HK-2 (cell line): Measurements from ENCODE around the gene HSD3B2.
A peak's percentile ranks its signal among the peaks of the same experiment; 100 is the strongest.

Source experiments
- DNase-seq: peaks from one replicate; pipeline ENCODE4 v3.0.0-alpha.2; 2018; ENCODE audit not compliant: unreplicated experiment

Gene HSD3B2

DNA sequence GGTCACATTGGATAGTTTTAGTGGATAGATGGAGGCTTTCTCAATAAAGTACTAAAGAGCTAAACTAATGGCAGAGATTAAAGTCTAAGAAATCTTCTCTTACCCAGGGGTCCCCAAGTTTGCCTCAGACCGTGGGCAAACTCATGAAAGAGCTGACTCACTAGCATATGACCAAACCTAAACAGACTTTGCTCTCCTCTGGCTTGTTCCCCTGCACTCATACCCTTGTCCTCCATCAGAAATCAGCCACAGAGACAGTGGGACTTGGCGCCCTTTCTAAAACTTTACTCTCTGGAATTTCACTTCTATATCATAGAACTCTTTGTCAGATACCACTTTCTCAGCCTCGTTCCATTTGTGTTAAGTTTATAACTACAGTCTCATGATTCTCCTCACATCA is 17.0 kb upstream of the HSD3B2 start:
- no peak for DNase-seq

DNA sequence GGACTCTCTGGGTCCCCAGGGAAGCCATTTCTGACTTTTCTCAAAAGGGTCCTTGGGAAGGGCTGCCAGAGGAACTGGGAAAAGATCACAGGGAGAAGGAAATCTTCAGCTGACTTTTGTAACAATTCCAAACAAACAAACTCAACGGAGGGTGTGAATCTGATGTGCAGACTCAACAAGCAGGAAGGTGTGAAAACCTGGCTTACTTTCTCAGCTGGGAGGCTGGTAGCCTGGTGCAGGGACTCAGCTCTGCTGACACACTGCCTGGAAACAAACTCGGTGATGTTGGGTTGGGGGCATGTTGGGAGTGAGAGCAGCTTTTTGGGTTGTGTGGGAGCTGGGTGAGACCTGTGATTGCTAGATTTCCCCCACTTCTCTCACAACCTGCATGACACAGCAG is 10.2 kb upstream of the HSD3B2 start:
- no peak for DNase-seq

DNA sequence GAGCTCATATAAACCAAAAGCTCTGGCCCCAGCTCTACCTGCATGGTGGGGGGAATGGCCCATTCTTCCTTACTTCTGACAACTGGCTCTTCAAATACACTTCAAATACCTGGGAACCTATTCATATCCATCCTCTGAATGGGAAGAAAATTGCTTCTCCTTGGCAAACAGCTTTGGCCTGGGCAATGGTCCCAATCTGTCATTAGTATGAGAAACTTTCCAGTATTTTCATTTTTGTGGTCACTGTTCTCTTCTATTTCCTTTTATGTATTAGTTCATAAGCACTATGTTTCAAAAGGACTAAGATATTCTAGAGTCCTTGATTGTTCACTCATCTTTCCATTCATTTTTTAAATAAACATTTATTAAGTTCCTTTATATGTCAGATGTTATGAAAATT is 5.2 kb upstream of the HSD3B2 start:
- no peak for DNase-seq

DNA sequence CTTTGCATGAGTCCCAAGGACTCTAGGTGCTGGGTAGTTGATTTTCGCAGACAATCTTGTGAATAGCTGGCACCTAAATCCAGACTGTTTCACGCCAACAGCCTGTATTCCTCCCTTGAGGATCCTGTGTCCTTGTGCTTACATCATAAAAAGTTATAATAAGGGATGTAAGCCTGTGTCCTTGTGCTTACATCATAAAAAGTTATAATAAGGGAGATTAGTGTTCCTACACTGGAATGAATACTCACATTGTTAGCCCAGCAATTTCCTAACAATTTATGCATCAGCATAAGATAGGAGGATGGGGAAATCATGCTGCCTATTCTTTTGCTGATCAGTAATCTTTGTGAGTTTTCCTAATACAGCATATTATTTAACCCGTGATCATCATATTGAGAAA is 4.0 kb upstream of the HSD3B2 start:
- DNase-seq: no peak

DNA sequence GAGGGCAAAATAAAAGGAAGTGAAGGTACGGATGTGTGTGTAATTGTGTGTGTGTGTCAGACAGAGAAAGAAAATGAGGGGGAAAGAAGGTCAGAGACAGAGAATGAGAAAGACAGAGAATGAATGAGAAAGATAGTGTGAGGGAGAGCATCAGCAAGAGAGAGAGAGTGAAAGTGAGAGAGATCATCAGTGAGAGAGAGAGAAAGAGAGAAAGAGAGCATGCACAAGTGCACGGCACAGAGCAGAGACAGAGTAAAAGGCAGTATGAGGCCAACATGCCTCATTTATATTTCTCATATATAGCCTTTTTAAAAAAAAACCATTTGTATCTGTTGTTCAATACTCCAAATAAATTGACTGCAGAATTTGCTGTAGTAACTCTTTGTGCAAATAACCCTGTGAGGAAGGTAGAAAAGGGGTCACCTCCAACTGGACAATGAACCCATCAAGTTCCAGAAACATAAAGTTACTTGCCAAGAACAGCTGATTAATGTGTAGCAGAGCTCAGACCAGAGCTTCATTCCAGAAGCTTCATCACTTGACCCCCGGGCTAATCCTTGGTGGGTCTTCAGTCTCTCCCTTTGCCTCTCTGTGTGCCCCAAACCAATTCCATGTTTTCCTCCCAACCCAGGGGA is 1.2 kb downstream of the HSD3B2 start:
- DNase-seq: no peak

DNA sequence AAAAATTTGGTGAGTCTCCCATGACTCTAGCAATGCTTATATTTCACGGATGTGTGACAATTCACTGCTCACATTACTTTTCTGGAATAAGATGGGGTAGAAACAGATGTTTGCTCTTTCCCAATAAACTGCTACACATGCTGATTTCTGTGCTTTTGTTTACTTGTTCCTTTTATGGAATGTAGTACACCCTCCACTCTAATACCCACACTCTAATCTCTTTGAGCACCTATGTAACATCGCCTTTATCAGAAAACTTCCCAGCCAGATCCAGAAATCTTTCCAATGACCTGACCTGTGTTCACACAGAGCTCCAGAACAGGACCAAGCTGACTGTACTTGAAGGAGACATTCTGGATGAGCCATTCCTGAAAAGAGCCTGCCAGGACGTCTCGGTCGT is 4.2 kb downstream of the HSD3B2 start:
- DNase-seq: no peak

DNA sequence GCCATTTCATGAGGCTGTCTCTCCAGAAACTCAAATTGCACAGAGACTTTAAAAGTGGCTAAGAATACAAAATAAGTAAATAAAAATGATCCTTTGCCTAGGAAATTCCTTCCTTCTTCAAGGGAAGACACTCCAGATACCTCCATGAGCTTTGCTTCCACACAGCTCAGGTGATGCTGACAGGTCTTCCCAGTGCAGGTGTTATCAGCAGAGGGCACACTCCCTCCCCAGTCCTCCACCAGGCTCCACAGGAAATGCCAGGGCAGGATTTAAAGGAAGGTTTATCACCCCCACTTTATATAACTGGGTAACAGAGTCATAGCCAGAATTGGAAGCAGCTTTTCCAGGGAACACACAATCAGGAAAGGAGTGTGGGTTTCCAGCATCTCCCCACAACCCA is 5.7 kb downstream of the HSD3B2 start:
- no peak for DNase-seq

DNA sequence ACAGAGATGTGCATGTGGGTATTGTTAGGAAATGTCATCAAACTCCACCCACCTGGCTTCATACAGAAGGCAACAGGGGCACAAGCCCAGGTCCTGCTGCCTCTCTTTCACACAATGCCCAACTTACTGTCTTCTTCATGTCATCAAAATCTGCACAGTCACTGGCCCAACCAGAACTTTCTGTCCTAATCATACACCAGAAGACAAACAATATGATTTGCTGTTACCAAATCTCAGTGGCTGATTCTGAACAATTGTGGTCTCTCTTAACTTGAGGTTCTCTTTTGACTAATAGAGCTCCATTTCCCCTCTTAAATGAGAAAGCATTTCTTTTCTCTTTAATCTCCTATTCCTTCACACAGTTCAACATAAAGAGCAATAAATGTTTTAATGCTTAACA is 7.7 kb downstream of the HSD3B2 start:
- DNase-seq: no peak

DNA sequence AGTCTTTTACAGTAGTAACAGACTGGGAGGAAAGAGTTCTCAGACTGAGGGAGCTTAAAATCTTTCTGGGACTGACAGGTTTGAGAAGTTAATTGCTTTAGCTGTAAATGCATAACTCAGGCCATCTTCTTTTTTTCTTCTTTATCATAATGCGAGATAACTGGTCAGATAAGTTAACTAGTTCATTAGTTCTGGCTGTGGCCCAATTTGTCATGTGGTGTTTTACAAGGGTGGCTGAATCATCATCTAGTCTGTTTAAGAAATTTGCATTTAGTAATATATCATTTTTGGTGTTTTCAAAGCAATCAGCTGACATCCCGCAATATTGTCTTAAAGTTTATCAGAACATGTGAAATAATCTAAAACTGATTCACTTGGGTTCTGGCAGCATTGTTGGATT is 14.0 kb downstream of the HSD3B2 start:
- no peak for DNase-seq

DNA sequence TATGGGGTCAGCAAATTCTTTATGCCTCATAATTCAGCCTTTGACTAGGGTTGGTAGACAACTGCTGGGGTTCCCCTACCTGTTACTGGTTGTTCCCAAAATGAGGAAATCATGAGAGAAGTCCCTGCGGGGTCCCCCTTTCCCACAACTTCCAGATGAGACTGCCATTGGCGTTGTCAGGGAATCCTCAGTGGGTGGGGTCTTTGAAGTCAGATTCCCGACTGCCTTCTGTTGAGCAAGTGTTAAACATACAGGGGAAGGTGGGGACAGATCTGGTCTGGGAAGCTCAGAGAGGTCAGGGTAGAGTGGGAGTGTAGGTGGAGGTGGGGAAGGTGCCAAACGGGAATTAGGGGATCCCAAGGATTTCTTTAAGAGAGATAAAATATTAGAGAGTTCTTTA is 14.7 kb downstream of the HSD3B2 start:
- no peak for DNase-seq

DNA sequence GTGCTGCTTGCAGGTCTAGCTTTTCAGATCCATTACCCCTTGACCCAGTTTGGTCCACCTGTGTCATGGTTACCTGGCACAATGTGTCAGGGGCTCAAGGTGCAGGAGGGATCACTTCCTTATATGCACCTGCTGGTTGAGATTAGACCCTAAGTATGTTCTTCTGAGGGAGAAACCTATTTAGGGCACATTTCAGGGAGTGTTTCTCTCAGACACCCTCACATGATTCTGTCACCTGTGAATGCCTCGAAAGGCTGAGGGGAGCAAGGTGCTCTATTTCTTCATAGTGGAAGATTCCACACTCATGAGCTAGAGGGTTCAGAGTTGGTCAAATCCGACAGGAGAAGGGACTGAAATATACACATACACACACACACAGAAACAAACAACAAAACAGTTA is 15.5 kb downstream of the HSD3B2 start:
- no peak for DNase-seq

DNA sequence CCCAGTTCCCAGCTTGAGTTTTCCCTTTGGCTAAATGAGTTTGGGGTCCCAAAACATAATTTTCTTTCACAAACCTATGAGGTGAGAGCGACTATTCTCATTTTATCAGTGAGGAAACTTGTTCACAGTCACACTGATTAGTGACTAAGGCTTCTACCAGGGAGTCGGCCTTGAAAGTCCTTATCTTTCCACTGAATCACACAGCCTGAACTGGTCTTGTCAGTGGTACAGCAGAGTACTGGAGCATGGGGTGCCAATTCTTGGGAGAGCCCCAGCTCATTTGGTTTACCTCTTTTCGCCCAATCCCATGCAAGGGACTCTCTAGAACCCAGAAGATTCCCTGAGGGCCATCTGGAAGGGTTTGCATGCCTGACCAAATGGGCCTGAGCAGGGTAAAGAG is 16.9 kb downstream of the HSD3B2 start:
- DNase-seq: no peak

DNA sequence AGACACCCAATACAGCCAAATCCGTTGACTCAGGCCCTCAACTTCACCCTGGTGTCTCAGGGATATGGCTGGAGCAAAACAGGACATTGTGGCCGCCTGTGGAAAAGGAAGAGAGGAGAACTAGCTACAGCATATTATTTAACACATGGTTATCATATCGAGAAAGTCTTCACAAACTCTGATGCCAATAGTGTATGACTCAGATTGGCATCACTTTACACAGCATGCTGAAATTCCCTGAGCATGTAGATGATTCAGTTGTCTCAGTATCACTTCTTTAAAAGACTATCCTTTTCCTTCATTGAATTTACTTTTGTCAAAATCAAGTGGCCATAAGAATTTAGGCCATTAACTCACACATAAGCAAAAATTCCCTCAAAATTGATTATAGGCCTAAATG is 20.1 kb downstream of the HSD3B2 start:
- DNase-seq: no peak

DNA sequence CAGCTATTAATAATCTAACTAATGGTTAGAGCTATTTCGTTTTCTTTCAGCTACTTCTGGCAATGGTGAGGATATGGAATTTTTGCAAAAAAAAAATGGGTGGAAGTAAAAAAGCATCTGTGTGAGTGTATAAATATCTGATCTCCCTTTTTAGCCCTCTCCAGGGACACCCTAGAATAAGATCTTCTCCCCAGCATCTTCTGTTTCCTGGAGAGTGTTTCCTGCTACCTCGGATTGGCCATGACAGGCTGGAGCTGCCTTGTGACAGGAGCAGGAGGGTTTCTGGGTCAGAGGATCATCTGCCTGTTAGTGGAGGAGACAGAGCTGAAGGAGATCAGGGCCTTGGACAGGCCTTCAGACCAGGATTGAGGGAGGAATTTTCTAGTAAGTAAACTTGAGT is 23.8 kb downstream of the HSD3B2 start:
- DNase-seq: no peak

DNA sequence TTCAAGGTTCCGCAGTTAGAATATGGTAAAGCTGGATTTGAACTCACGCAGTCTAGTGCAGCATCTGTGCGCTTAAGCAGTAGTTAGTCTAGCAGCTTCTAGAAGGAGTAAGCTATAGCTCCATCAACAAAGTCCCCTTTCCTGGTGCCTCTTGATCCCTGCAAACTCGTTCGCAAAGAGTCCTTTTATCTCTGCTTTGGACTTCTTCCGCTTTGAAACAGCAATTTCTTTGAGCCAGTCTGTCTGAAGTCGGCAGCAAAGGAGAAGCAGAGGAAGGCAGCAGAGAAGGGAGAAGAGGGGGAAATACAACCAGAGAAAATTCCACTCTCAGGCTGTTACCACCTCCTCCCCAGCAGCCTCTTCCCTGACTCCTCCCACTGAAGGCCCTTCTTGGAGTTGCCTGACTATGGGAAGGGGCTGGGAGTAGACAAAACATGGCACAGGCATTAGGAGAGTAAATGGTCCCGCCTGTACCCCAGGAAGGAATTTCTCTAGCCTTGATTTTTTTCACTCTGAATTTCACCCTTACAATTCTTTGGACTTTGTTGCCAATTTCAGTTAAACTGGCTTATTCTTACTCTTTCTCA is 25.9 kb downstream of the HSD3B2 start:
- DNase-seq: no peak

DNA sequence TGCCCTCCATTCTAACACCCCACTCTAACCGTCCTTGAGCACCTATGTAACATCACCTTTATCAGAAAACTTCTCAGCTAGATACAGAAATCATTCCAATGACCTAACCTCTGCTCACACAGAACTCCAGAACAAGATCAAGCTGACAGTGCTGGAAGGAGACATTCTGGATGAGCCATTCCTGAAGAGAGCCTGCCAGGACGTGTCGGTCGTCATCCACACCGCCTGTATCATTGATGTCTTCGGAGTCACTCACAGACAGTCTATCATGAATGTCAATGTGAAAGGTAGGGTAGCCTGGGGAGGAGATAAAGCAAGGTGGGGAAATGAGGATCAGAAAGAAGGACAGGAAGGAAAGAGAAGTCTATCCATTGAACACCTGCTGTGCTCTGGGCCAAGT is 27.8 kb downstream of the HSD3B2 start:
- no peak for DNase-seq

DNA sequence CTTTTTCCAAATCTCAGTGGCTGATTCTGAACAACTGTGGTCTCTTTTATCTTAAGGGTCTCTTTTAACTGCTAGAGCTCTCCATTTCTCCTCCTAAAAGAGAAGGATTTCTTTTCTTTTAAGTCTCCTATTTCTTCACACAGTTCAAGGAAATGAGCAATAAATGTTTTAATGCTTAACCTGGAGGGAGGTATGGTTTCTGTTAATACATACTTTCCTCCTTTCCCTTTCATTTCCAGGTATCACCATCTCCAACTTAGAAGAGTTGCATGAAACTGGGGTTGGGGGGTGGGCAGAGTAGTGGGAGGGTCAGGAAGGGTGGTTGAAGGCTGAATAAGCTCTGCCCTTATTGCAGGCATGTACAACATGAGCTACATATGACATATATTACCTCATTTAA is 31.4 kb downstream of the HSD3B2 start:
- DNase-seq: no peak

DNA sequence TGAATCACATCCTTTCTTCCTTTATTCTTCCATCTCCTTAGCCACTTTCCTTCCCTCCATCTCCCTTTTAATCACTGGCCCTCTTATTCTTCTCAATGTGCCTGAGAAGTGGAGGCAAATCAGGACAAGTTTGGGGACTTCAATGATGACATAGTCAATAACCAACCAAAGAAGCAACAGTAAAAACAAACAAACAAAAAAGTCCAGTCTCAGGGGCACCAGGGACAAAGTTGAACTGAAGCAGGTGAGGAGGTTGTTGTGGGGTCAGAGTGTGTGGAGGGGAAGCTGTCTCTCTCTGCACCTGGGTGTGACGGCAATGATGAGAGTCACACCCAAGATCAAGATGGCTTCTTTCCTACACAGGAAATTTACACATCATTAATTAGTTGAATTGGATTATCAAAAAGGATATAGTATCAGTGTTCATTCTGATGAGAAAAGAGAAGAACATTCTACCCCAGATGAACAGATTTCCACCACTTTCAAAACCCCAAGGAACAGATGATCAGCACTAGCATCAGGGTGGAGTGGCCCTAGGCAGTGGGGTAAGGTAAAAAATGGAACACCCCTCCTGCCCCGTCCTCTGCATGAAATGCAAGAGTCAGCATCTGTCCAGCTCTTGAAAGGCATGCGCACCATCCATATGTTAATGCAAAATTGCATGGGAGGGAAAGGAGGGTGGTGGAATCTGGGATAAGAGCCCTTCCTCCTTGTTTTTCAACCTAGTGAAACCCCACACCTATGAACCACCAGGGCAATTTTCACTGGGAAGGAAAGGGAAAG is 32.6 kb downstream of the HSD3B2 start:
- no peak for DNase-seq

DNA sequence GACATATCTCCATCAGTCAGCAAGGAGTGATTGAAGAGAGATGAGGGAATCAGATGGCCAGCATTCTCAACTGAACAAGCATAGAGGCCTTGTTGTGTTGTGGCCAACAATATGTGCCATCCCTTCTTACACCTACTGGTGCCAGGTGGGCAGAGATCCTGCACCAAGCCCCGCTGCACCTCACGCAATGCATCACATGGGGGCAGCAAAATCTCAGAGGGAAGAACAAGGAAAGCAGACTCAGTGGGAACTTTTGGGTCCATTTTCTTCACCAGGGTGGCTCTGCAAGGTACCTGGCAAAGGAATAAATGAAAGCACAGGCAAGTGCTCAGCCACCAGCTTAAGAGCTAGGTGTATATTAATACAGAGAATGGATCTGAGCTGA is 33.2 kb downstream of the HSD3B2 start:
- DNase-seq: no peak

DNA sequence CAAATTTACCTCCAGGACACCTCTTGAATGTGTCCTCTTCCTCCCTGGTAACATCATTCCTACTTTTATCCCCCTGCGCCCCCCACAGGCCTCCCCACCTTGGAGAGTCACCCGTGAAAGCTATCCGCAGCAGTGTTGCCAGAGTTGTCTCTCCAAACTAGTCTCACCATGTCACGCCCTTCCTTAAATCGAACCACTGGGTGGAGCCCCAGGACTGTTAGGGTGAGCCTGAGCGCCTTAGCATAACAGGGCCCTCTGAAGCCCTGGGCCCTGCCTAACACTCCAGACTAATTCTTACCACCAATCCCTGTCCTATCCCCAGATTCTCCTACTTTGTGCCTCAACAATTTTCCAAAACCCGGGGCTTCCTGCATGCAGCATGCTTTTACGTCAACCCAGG is 35.0 kb downstream of the HSD3B2 start:
- no peak for DNase-seq

DNA sequence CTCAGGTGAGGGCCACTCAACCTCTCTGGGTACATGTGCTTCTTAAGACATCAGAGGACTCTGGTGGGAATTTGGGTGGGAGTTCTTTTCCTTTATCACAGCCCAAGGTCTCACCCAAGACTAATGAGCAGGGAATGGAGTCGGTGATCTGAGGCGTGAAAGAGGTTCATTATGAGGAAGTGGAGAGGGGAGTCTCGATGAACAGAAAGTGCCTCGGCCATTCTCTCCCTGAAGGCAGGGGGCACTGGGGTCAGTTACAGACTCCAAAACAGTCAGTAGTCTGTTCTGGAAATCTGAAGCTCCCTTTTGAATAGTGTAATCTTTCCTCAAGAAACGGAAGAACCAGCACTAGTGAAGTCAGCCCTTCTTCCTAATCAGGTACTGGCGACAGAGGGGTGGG is 36.2 kb downstream of the HSD3B2 start:
- no peak for DNase-seq

DNA sequence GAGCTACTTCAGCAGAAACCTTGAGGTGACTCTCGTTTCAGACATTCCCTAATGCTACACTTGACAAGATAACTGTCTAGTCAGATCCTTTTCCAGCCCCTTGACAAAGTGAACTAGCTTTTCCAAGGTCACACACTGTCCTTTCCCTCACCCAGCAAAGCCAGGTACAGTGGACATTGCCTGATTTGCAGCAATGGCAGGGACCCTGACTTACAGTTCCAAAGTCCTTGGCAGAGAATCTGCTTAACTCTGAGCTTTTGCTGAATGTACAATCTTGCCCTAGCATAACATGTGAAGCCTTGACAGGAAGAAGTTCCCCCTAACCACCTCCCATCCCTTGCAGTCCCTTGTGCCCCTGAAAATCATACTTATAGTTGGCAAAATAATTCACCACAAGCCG is 37.1 kb downstream of the HSD3B2 start:
- no peak for DNase-seq

DNA sequence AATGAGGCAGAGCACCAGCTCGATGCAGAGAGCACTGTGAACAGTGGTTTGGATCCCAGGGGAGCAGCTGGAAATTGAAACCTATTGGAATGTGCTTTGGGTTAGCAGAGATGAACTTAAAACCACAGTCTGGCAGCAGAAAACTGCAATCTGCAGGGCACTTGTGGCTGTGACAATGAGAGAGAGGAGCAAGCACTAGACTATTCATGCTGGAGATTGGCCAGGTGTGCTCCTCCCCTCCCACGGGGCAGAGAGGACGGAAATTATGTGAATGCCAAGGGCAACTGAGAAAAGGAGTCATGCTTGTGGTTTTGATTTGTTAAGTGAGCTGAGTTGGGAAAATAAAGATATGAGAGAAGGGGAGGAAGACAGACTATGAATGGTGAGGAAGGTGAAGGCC is 38.1 kb downstream of the HSD3B2 start:
- DNase-seq: peak; percentile 5

DNA sequence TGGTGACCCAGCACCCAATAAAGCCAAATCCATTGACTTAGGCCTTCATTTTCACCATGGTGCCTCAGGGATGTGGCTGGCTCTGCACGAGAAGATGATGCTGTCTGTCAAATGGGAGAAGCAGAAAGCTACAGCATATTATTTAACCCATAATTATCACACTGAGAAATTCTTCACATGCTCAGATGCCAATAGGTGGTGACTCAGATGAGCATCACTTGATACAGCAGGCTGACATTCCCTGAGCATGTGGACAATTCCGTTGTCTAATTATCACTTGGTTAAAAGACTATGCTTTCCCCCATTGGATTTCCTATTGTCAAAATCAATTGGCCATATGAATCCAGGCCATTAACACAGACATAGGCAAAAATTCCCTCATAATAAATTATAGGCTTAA is 48.0 kb downstream of the HSD3B2 start:
- DNase-seq: no peak
